ENCODE data around the gene CDH10.

The CDH10 gene

DNA sequence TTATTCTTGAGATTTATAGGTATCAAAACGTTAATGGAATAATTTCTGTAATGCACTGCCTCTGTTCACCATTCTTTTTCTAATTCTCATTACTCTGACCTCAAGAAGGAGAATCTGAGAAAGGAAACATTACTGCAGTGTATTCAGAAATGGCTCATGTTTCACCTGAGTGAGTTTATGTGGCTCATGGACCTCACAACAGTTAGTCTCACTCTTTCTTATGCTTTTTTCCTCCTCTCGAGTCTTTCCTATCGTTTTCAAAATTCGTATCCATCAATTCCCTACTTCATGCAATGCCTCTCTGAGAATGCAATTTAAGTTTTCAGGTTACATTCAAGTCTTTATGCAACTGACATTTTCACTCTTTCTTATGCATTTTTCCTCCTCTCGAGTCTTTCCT, 9.6 kb downstream of the CDH10 start (continued):
- TF ChIP-seq PPARA (CRISPR knock-in tag; IDR thresholded peaks at IDR 0.05; ENCODE audit: borderline replicate concordance), result no peak
- no peak for TF ChIP-seq TOX (CRISPR knock-in tag; IDR thresholded peaks at IDR 0.05; ENCODE audit: borderline replicate concordance)
- no peak for TF ChIP-seq ESRRG (CRISPR knock-in tag; IDR thresholded peaks at IDR 0.05)
- no peak for TF ChIP-seq ZFP30 (CRISPR knock-in tag; IDR thresholded peaks at IDR 0.05)
- TF ChIP-seq, protein P1, sequence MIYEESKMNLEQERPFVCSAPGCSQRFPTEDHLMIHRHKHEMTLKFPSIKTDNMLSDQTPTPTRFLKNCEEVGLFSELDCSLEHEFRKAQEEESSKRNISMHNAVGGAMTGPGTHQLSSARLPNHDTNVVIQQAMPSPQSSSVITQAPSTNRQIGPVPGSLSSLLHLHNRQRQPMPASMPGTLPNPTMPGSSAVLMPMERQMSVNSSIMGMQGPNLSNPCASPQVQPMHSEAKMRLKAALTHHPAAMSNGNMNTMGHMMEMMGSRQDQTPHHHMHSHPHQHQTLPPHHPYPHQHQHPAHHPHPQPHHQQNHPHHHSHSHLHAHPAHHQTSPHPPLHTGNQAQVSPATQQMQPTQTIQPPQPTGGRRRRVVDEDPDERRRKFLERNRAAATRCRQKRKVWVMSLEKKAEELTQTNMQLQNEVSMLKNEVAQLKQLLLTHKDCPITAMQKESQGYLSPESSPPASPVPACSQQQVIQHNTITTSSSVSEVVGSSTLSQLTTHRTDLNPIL (CRISPR knock-in tag; IDR thresholded peaks at IDR 0.05; ENCODE audit: low read depth), result no peak
- TF ChIP-seq CSDC2 (CRISPR knock-in tag; IDR thresholded peaks at IDR 0.05), result no peak
- no peak for TF ChIP-seq ZFP3 (CRISPR knock-in tag; IDR thresholded peaks at IDR 0.05)
- TF ChIP-seq OSR1 (CRISPR knock-in tag; IDR thresholded peaks at IDR 0.05), result no peak
- no peak for TF ChIP-seq ISL1 (CRISPR knock-in tag; IDR thresholded peaks at IDR 0.05)
- no peak for TF ChIP-seq ZNF565 (CRISPR knock-in tag; conservative IDR thresholded peaks at IDR 0.05; ENCODE audit: low read depth)
- no peak for TF ChIP-seq SNAI2 (CRISPR knock-in tag; IDR thresholded peaks at IDR 0.05)

DNA sequence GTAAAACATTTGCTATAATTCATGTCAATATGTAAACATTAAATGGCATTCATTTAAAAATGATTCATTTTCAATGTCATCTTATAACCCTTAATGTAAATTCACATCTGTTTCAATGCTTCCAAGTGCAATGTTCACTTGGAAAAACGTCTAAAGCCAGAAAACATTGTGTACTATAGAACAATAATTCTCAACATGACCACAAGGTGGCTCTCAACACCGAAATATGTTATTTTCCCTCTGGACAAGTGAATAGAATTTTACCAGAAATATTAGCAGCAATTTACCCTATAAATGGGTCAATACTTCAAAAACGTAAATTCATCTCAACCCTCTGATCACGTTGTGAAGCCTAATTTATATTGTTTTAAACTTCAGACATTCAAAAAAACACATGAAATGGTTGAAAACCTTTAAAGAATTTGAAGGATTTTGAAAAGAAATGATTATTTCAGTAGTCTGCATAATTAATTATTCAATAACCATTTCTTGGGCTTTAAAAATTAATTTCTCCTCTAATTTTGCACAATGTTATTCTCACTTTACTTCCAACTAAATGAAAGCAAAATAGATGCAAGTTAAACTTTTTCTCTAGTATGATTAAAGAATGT, 11.0 kb downstream of the CDH10 start:
- peak; percentile 50; the same call in 2 of the 3 replicates for ATAC-seq
- TF ChIP-seq ARNTL (CRISPR knock-in tag; IDR thresholded peaks at IDR 0.05; ENCODE audit: borderline replicate concordance, low read depth), result no peak
- no peak for TF ChIP-seq ZFP3 (CRISPR knock-in tag; IDR thresholded peaks at IDR 0.05)
- TF ChIP-seq CSDC2 (CRISPR knock-in tag; IDR thresholded peaks at IDR 0.05), result no peak
- TF ChIP-seq RARB (CRISPR knock-in tag; IDR thresholded peaks at IDR 0.05), result no peak
- TF ChIP-seq ZNF70 (CRISPR knock-in tag; IDR thresholded peaks at IDR 0.05), result no peak
- no peak for TF ChIP-seq ZNF8 (CRISPR knock-in tag; IDR thresholded peaks at IDR 0.05)
- TF ChIP-seq TCF4 (CRISPR knock-in tag; IDR thresholded peaks at IDR 0.05; ENCODE audit: borderline replicate concordance), result no peak
- TF ChIP-seq ESRRG (CRISPR knock-in tag; IDR thresholded peaks at IDR 0.05), result no peak
- TF ChIP-seq GLIS3 (CRISPR knock-in tag; IDR thresholded peaks at IDR 0.05), result no peak
- TF ChIP-seq, protein P2, sequence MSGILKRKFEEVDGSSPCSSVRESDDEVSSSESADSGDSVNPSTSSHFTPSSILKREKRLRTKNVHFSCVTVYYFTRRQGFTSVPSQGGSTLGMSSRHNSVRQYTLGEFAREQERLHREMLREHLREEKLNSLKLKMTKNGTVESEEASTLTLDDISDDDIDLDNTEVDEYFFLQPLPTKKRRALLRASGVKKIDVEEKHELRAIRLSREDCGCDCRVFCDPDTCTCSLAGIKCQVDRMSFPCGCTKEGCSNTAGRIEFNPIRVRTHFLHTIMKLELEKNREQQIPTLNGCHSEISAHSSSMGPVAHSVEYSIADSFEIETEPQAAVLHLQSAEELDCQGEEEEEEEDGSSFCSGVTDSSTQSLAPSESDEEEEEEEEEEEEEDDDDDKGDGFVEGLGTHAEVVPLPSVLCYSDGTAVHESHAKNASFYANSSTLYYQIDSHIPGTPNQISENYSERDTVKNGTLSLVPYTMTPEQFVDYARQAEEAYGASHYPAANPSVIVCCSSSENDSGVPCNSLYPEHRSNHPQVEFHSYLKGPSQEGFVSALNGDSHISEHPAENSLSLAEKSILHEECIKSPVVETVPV (CRISPR knock-in tag; IDR thresholded peaks at IDR 0.05), result no peak
- TF ChIP-seq TOX (CRISPR knock-in tag; IDR thresholded peaks at IDR 0.05; ENCODE audit: borderline replicate concordance), result no peak
- TF ChIP-seq, protein P1 (CRISPR knock-in tag; IDR thresholded peaks at IDR 0.05; ENCODE audit: low read depth), result no peak
- TF ChIP-seq ISL1 (CRISPR knock-in tag; IDR thresholded peaks at IDR 0.05), result no peak
- TF ChIP-seq, protein P3, sequence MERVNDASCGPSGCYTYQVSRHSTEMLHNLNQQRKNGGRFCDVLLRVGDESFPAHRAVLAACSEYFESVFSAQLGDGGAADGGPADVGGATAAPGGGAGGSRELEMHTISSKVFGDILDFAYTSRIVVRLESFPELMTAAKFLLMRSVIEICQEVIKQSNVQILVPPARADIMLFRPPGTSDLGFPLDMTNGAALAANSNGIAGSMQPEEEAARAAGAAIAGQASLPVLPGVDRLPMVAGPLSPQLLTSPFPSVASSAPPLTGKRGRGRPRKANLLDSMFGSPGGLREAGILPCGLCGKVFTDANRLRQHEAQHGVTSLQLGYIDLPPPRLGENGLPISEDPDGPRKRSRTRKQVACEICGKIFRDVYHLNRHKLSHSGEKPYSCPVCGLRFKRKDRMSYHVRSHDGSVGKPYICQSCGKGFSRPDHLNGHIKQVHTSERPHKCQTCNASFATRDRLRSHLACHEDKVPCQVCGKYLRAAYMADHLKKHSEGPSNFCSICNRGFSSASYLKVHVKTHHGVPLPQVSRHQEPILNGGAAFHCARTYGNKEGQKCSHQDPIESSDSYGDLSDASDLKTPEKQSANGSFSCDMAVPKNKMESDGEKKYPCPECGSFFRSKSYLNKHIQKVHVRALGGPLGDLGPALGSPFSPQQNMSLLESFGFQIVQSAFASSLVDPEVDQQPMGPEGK (CRISPR knock-in tag; IDR thresholded peaks at IDR 0.05; ENCODE audit: borderline replicate concordance), result no peak
- TF ChIP-seq, protein P4, sequence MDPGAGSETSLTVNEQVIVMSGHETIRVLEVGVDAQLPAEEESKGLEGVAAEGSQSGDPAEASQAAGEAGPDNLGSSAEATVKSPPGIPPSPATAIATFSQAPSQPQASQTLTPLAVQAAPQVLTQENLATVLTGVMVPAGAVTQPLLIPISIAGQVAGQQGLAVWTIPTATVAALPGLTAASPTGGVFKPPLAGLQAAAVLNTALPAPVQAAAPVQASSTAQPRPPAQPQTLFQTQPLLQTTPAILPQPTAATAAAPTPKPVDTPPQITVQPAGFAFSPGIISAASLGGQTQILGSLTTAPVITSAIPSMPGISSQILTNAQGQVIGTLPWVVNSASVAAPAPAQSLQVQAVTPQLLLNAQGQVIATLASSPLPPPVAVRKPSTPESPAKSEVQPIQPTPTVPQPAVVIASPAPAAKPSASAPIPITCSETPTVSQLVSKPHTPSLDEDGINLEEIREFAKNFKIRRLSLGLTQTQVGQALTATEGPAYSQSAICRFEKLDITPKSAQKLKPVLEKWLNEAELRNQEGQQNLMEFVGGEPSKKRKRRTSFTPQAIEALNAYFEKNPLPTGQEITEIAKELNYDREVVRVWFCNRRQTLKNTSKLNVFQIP (CRISPR knock-in tag; IDR thresholded peaks at IDR 0.05; ENCODE audit: borderline replicate concordance, low read depth), result no peak
- TF ChIP-seq, protein P5, sequence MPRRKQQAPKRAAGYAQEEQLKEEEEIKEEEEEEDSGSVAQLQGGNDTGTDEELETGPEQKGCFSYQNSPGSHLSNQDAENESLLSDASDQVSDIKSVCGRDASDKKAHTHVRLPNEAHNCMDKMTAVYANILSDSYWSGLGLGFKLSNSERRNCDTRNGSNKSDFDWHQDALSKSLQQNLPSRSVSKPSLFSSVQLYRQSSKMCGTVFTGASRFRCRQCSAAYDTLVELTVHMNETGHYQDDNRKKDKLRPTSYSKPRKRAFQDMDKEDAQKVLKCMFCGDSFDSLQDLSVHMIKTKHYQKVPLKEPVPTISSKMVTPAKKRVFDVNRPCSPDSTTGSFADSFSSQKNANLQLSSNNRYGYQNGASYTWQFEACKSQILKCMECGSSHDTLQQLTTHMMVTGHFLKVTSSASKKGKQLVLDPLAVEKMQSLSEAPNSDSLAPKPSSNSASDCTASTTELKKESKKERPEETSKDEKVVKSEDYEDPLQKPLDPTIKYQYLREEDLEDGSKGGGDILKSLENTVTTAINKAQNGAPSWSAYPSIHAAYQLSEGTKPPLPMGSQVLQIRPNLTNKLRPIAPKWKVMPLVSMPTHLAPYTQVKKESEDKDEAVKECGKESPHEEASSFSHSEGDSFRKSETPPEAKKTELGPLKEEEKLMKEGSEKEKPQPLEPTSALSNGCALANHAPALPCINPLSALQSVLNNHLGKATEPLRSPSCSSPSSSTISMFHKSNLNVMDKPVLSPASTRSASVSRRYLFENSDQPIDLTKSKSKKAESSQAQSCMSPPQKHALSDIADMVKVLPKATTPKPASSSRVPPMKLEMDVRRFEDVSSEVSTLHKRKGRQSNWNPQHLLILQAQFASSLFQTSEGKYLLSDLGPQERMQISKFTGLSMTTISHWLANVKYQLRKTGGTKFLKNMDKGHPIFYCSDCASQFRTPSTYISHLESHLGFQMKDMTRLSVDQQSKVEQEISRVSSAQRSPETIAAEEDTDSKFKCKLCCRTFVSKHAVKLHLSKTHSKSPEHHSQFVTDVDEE (CRISPR knock-in tag; IDR thresholded peaks at IDR 0.05), result no peak
- no peak for TF ChIP-seq BACH2 (CRISPR knock-in tag; IDR thresholded peaks at IDR 0.05; ENCODE audit: borderline replicate concordance)
- no peak for TF ChIP-seq ZFP30 (CRISPR knock-in tag; IDR thresholded peaks at IDR 0.05)
- TF ChIP-seq SNAI2 (CRISPR knock-in tag; IDR thresholded peaks at IDR 0.05), result no peak
